Fibroblast of villous mesenchyme (primary cell): Measurements from ENCODE around the gene TAX1BP3. TPM values are rescaled to one million over a fixed set of nuclear protein-coding genes. Genes with fewer than 3 reads are reported as not detected.

ENCODE experiments used
- DNase-seq: peaks from one replicate; pipeline ENCODE4 v3.0.0-alpha.2; 2010; ENCODE audit warnings: low read depth
- H3K4me3 ChIP-seq: 2 replicates; pipeline ENCODE4 v1.5.1; 2011; ENCODE audit warnings: low read depth, mild to moderate bottlenecking, low read length
- CTCF ChIP-seq: IDR thresholded peaks from 2 replicates; pipeline ENCODE4 v1.5.1; 2012; ENCODE audit warnings: low read depth, mild to moderate bottlenecking, low read length; ENCODE audit not compliant: insufficient read depth
- total RNA-seq: library from RNA; depleted of rRNA; stranded (reverse); fragments of >200 nt; gene quantifications from 2 replicates; pipeline ENCODE4 v1.2.3, GENCODE V29; 2012

Gene TAX1BP3
- total RNA-seq, 1 donor = 228 TPM

GRCh38 chr17:3699951-3700350 is 31.6 kb upstream of the TAX1BP3 start:
- no peak for TF ChIP-seq CTCF
- DNase-seq = no peak
- H3K4me3 ChIP-seq = no peak overlapping the region

- H3K4me3 ChIP-seq = no peak overlapping the region
- DNase-seq = no peak
- no peak for TF ChIP-seq CTCF
Observed at GRCh38 chr17:3698139-3698538, 29.8 kb upstream of the TAX1BP3 start.

GRCh38 chr17:3697103-3697476 is 28.7 kb upstream of the TAX1BP3 start:
- TF ChIP-seq CTCF = no peak
- DNase-seq = no peak
- no peak overlapping the region for H3K4me3 ChIP-seq

GRCh38 chr17:3695723-3696411 is 27.5 kb upstream of the TAX1BP3 start, which contains the start of gene P2RX5:
TSS of gene P2RX5 (minus strand) at chr17:3696155. CDS start at chr17:3696005, 150 bp downstream.
- peak within 1 kb of the TSS; percentile 58 for H3K4me3 ChIP-seq
- no peak for TF ChIP-seq CTCF
- peak; percentile 16 for DNase-seq

- TF ChIP-seq CTCF = no peak
- no peak for DNase-seq
- H3K4me3 ChIP-seq = peak overlapping the region; percentile 58
Observed at GRCh38 chr17:3695129-3695722, 26.8 kb upstream of the TAX1BP3 start.

- no peak for DNase-seq
- H3K4me3 ChIP-seq = no peak overlapping the region
- no peak for TF ChIP-seq CTCF
Observed at GRCh38 chr17:3693829-3694231, 25.5 kb upstream of the TAX1BP3 start.
